ENCODE measurements around the gene CTCFL. TPM values are rescaled to one million over a fixed set of nuclear protein-coding genes. Genes with fewer than 3 reads are reported as not detected.
A peak's percentile ranks its signal among the peaks of the same experiment; 100 is the strongest.

The CTCFL gene
- total and polyA plus RNA-seq, 2 of the 13 experiments (the other 11 are each of a cell fraction or from before 2014, with no cell fraction given) = 0.04 TPM; not detected in 1

DNA sequence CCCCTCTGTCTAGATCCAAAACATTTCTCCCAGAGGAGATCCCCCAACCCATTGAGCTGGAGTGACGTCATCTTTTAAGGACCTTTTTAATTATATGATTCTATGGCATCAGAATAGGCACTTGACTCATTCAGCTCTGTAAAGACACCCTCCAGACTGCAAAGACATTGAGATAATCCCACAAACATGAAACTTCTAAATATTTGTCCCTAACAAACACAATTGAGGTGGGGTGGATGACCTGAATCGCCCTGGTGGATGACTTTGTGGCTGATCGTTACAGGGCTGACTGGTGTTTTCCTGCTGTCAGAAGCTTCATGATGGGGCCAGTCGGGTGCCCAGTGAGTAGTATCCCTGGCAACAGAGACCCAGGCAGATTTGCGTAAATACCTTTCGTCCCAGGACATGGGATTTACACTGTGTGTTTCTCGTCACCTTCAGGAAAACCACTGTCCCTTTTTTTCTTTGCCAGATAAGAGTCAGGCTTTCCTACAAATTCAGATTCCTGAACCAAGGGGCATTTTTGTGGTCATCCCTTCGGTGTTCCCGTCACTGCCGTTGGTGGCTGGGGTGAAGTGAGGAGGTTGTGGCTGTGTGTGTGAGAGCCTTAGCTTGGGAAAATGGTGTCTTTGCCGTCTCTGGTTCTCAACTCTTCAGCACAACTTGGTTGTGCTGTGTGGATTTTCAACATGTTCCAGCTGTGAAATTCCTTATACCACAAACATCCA lies 30.7 kb upstream of the CTCFL start (continued):
- TF ChIP-seq CREB1 (IDR thresholded peaks at IDR 0.05) (peak; percentile 98), CREB1 (CRISPR knock-in tag; IDR thresholded peaks at IDR 0.05) (peak; percentile 77; the same call in 1 of the 2 replicates), MXD3 (CRISPR knock-in tag; IDR thresholded peaks at IDR 0.05) (no peak), RBFOX2 (IDR thresholded peaks at IDR 0.05; ENCODE audit: low read depth, low read length) (no peak), ZBTB37 (CRISPR knock-in tag; IDR thresholded peaks at IDR 0.05) (no peak), SRSF9 (IDR thresholded peaks at IDR 0.05; ENCODE audit: borderline replicate concordance, insufficient read depth, low read depth, low read length, poor library complexity, severe bottlenecking) (no peak), ZNF883 (CRISPR knock-in tag; IDR thresholded peaks at IDR 0.05; ENCODE audit: not compliant biosample characterization) (no peak), HNF1B (CRISPR knock-in tag; IDR thresholded peaks at IDR 0.05) (0 out of 2 replicates have a peak, but pooled peaks have one; percentile 35), DRAP1 (CRISPR knock-in tag; IDR thresholded peaks at IDR 0.05) (no peak), AKNA (CRISPR knock-in tag; IDR thresholded peaks at IDR 0.05; ENCODE audit: borderline replicate concordance) (no peak), SIX4 (CRISPR knock-in tag; IDR thresholded peaks at IDR 0.05) (no peak), ZBTB8A (CRISPR knock-in tag; IDR thresholded peaks at IDR 0.05; ENCODE audit: borderline replicate concordance, low read depth) (no peak)
- TF ChIP-seq, protein P1, sequence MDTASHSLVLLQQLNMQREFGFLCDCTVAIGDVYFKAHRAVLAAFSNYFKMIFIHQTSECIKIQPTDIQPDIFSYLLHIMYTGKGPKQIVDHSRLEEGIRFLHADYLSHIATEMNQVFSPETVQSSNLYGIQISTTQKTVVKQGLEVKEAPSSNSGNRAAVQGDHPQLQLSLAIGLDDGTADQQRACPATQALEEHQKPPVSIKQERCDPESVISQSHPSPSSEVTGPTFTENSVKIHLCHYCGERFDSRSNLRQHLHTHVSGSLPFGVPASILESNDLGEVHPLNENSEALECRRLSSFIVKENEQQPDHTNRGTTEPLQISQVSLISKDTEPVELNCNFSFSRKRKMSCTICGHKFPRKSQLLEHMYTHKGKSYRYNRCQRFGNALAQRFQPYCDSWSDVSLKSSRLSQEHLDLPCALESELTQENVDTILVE (CRISPR knock-in tag; IDR thresholded peaks at IDR 0.05) = no peak
- TF ChIP-seq, protein P2, sequence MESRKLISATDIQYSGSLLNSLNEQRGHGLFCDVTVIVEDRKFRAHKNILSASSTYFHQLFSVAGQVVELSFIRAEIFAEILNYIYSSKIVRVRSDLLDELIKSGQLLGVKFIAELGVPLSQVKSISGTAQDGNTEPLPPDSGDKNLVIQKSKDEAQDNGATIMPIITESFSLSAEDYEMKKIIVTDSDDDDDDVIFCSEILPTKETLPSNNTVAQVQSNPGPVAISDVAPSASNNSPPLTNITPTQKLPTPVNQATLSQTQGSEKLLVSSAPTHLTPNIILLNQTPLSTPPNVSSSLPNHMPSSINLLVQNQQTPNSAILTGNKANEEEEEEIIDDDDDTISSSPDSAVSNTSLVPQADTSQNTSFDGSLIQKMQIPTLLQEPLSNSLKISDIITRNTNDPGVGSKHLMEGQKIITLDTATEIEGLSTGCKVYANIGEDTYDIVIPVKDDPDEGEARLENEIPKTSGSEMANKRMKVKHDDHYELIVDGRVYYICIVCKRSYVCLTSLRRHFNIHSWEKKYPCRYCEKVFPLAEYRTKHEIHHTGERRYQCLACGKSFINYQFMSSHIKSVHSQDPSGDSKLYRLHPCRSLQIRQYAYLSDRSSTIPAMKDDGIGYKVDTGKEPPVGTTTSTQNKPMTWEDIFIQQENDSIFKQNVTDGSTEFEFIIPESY (CRISPR knock-in tag; IDR thresholded peaks at IDR 0.05) = no peak
- TF ChIP-seq, protein P3, sequence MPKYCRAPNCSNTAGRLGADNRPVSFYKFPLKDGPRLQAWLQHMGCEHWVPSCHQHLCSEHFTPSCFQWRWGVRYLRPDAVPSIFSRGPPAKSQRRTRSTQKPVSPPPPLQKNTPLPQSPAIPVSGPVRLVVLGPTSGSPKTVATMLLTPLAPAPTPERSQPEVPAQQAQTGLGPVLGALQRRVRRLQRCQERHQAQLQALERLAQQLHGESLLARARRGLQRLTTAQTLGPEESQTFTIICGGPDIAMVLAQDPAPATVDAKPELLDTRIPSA (CRISPR knock-in tag; IDR thresholded peaks at IDR 0.05; ENCODE audit: borderline replicate concordance) = no peak
